GM18873 (cell line): ENCODE data around the gene TMEM186.
"Not testable (repeated sequence)": the region's sequence is repeated elsewhere in the genome, so short reads cannot be mapped to it uniquely, and the experiment has no call there.

ENCODE experiments used
- ATAC-seq: cut with Tn5 transposase; IDR thresholded peaks from one replicate; pipeline ENCODE4 v1.9.1; 2021; ENCODE audit warnings: mild to moderate bottlenecking, moderate library complexity, moderate number of reproducible peaks; ENCODE audit not compliant: unreplicated experiment, low FRiP score

Gene TMEM186

GRCh38 chr16:8777217-8777616 is 20.2 kb downstream of the TMEM186 start:
- ATAC-seq, result no peak

- ATAC-seq, result no peak
Measured at GRCh38 chr16:8776129-8776584, 21.3 kb downstream of the TMEM186 start.

GRCh38 chr16:8775359-8775758 is 22.1 kb downstream of the TMEM186 start:
- ATAC-seq, result no peak

- ATAC-seq, result no peak
Measured at GRCh38 chr16:8774208-8774607, 23.2 kb downstream of the TMEM186 start.

- ATAC-seq, result no peak
Measured at GRCh38 chr16:8773537-8773936, 23.9 kb downstream of the TMEM186 start.

- no peak for ATAC-seq
Measured at GRCh38 chr16:8768692-8769091, 28.7 kb downstream of the TMEM186 start.

- ATAC-seq, result no peak
Measured at GRCh38 chr16:8768283-8768682, 29.2 kb downstream of the TMEM186 start.

GRCh38 chr16:8767176-8767575 is 30.3 kb downstream of the TMEM186 start:
- ATAC-seq, result no peak

- ATAC-seq, result no peak
Measured at GRCh38 chr16:8764525-8765250, 32.8 kb downstream of the TMEM186 start.

- ATAC-seq, result no peak
Measured at GRCh38 chr16:8763899-8764298, 33.5 kb downstream of the TMEM186 start.

GRCh38 chr16:8763083-8763482 is 34.4 kb downstream of the TMEM186 start:
- no peak for ATAC-seq

GRCh38 chr16:8762254-8762653 is 35.2 kb downstream of the TMEM186 start:
- ATAC-seq, result no peak

GRCh38 chr16:8761078-8761477 is 36.4 kb downstream of the TMEM186 start:
- ATAC-seq, result no peak

- no peak for ATAC-seq
Measured at GRCh38 chr16:8760021-8760420, 37.4 kb downstream of the TMEM186 start.

- no peak for ATAC-seq
Measured at GRCh38 chr16:8758022-8758421, 39.4 kb downstream of the TMEM186 start.

GRCh38 chr16:8756755-8757154 is 40.7 kb downstream of the TMEM186 start:
- ATAC-seq, result no peak

- no peak for ATAC-seq
Measured at GRCh38 chr16:8753416-8754054, 43.9 kb downstream of the TMEM186 start.

GRCh38 chr16:8752706-8753105 is 44.7 kb downstream of the TMEM186 start:
- no peak for ATAC-seq

GRCh38 chr16:8751481-8752311 is 45.7 kb downstream of the TMEM186 start:
- ATAC-seq, result no peak

- ATAC-seq, result not testable (repeated sequence)
Measured at GRCh38 chr16:8748944-8749343, 48.5 kb downstream of the TMEM186 start.
